Mucosa of gallbladder (tissue), 1 donor: ENCODE data around the gene PDHX. TPM values are rescaled to one million over a fixed set of nuclear protein-coding genes. Genes with fewer than 3 reads are reported as not detected.

Experiments
- DNase-seq: peaks from one replicate; pipeline ENCODE4 v3.0.0-alpha.2; 2020; ENCODE audit warnings: low spot score
- total RNA-seq: library from RNA; stranded (reverse); gene quantifications from one replicate; pipeline ENCODE4 v1.2.1, GENCODE V29; 2021
- donor health status: DM: no; HTN: no; CAD: no.

The PDHX gene
- total RNA-seq, 1 donor from 2014 or later, result 40.4 TPM

GRCh38 chr11:34957206-34957605 is 40.8 kb downstream of the PDHX start:
- DNase-seq, result no peak

GRCh38 chr11:34957606-34958005 is 41.2 kb downstream of the PDHX start:
- DNase-seq, result no peak

- no peak for DNase-seq
These were observed 43.4 kb downstream of the PDHX start for GRCh38 chr11:34959770-34960169.

- no peak for DNase-seq
These were observed 43.9 kb downstream of the PDHX start for GRCh38 chr11:34960277-34960676.

GRCh38 chr11:34962034-34962433 is 45.6 kb downstream of the PDHX start:
- DNase-seq, result no peak

GRCh38 chr11:34963351-34963750 is 46.9 kb downstream of the PDHX start:
- no peak for DNase-seq

- DNase-seq, result no peak
These were observed 48.4 kb downstream of the PDHX start for GRCh38 chr11:34964610-34965331.

GRCh38 chr11:34968862-34969261 is 52.4 kb downstream of the PDHX start:
- DNase-seq, result no peak

GRCh38 chr11:34970033-34970432 is 53.6 kb downstream of the PDHX start:
- DNase-seq, result no peak

- DNase-seq, result no peak
These were observed 54.1 kb downstream of the PDHX start for GRCh38 chr11:34970480-34970879.

GRCh38 chr11:34971928-34972327 is 55.5 kb downstream of the PDHX start:
- no peak for DNase-seq

- no peak for DNase-seq
These were observed 55.9 kb downstream of the PDHX start for GRCh38 chr11:34972366-34972765.

GRCh38 chr11:34972892-34973291 is 56.5 kb downstream of the PDHX start:
- no peak for DNase-seq

- no peak for DNase-seq
These were observed 59.1 kb downstream of the PDHX start for GRCh38 chr11:34975482-34975881.

GRCh38 chr11:34976496-34977088 is 60.2 kb downstream of the PDHX start:
- DNase-seq, result no peak

GRCh38 chr11:34977089-34977912 is 60.9 kb downstream of the PDHX start:
- no peak for DNase-seq

- no peak for DNase-seq
These were observed 62.1 kb downstream of the PDHX start for GRCh38 chr11:34978236-34979191.

GRCh38 chr11:34984514-34984913 is 68.1 kb downstream of the PDHX start:
- no peak for DNase-seq

- no peak for DNase-seq
These were observed 70.6 kb downstream of the PDHX start for GRCh38 chr11:34986883-34987520.

- DNase-seq, result no peak
These were observed 71.2 kb downstream of the PDHX start for GRCh38 chr11:34987617-34988016.
